RPMI7951 (cell line): ENCODE results near the gene MTERF4. TPM values are rescaled to one million over a fixed set of nuclear protein-coding genes. Genes with fewer than 3 reads are reported as not detected.

Source experiments
- DNase-seq: peaks from one replicate; pipeline ENCODE4 v3.0.0-alpha.2; 2012; ENCODE audit warnings: low read depth
- total RNA-seq: library from RNA; depleted of rRNA; stranded (reverse); fragments of >200 nt; shearing (Covaris generic); gene quantifications from 2 replicates; pipeline ENCODE4 v1.2.3, GENCODE V29; 2014; rRNA removed

MTERF4 gene
- total RNA-seq, 1 experiment from 2014 or later: 23.9 TPM

DNA sequence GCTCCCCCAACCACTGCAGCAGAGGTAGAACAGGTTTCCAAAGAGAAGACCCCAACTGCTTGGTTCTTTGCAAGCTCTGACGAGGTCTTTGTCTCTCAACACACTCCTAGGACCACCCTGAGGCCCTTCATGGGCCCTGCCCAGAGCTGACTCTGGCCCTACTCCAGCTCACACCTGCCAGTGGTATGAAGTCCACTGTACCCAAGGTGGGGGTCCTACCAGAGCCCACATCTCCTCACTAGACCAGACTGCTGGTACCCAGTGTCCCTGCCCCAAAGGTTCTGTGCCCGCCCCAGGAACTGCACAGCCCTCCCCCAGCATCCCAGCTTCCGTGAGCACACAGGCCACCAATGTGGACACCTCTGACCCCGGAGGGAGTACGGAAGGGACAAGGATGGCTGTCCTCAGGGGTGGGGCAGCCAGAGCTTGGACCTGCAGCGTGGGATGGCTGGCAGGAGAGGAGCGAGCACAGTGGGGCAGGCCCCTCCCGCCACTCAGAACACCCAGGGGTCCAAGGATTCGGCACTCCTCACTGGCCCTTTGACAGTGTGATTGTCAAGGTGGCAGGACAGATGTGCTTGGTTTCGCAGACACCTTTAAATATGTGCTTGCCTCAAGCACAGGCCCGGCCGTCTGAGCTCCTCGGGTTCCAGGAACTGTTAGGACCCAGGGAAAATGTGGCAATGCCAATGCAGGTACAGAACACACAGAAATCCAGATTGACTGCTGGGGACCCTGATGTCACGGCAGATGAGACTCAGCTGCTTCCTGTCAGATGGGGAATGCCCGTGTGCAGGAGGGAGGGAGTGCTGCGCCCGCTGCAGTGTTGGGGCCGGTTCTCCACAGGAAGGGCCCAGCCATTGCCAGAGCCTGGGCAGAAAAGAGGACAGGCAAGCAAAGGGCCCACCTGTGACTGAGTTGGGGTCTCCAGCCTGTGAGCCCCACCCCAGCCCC lies 51.2 kb downstream of the MTERF4 start:
- no peak for DNase-seq

- no peak for DNase-seq
These were observed 52.1 kb downstream of the MTERF4 start for GRCh38 chr2:241049739-241050623.

DNA sequence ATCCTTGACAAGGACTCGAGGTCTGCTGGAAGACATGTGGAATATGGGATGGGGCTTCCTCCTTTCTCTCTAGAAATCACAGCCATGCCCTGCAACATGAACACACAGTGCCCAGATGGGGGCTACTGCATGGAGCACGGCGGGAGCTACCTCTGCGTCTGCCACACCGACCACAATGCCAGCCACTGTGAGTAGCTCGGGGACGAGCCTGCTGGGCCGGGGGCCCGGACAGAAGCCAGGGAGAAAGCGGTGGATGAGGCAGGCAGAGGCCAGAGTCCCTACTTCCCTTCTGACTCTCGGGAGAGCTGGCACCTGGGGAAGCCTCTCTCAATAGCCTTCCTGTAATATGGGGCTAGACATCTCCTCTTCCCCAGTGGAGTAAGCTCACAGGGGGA lies 53.1 kb downstream of the MTERF4 start:
- no peak for DNase-seq

GRCh38 chr2:241048149-241048948 lies 53.7 kb downstream of the MTERF4 start:
- DNase-seq: no peak

- no peak for DNase-seq
These were observed 54.7 kb downstream of the MTERF4 start for GRCh38 chr2:241047253-241048010.

Other genes starting within 250 kb of the MTERF4 start
- 0.10 and 0.24 TPM in 2 replicates for gene AGXT, start 233.5 kb downstream of the MTERF4 start, total RNA-seq
- gene MAB21L4, start 206.1 kb downstream of the MTERF4 start, total RNA-seq: not detected in 2 replicates
- gene CROCC2, start 196.0 kb downstream of the MTERF4 start, total RNA-seq: 0.12 TPM in 1 of 2 replicates, not detected in the other
- 63.7 and 65.5 TPM in 2 replicates for gene SNED1, start 103.7 kb downstream of the MTERF4 start, total RNA-seq
- gene PASK, start 47.2 kb upstream of the MTERF4 start, total RNA-seq: 4.8 and 6.3 TPM in 2 replicates
- 101 TPM in 2 replicates for gene PPP1R7, start 48.2 kb upstream of the MTERF4 start, total RNA-seq
- gene ANO7, start 86.4 kb upstream of the MTERF4 start, total RNA-seq: 0.72 and 1.1 TPM in 2 replicates
- 403 and 467 TPM in 2 replicates for gene HDLBP, start 213.4 kb upstream of the MTERF4 start, total RNA-seq
- gene SEPTIN2, start 213.6 kb upstream of the MTERF4 start, total RNA-seq: 451 and 502 TPM in 2 replicates